ENCODE measurements around the gene SERPINA12.

DNA sequence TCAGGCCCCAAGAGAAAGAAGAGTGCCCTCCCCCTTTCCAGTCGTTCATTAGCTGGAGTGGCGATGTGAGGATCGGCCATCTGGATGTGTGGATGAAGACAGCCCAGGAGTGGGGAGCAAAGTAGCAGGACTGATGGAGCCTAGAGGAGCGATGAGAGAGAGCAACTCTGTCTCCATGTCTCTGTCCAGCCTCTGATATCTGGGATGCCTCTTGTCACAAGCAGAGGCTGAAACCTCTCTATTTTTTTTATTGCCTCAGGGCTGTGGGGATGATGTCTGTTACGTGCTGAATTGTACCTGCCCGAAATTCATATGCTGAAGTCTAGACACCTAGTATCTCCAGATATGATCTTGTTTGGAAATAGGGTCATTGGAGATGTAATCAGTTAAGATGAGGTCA, 59.3 kb downstream of the SERPINA12 start:
- TF ChIP-seq CTCF (IDR thresholded peaks at IDR 0.05) = no peak
- TF ChIP-seq POLR2AphosphoS5 (IDR thresholded peaks at IDR 0.05) = no peak
- TF ChIP-seq POLR2A (IDR thresholded peaks at IDR 0.05) = no peak
